GM19438 (cell line): ENCODE results near the gene RASGEF1C.

ENCODE experiments used
- ATAC-seq: cut with Tn5 transposase; IDR thresholded peaks from one replicate; pipeline ENCODE4 v1.9.1; 2021; ENCODE audit warnings: low read depth; ENCODE audit not compliant: unreplicated experiment

RASGEF1C gene

GRCh38 chr5:180088561-180088960 is 120.5 kb downstream of the RASGEF1C start:
- no peak for ATAC-seq

- ATAC-seq, result no peak
Measured at GRCh38 chr5:180086816-180087399, 122.1 kb downstream of the RASGEF1C start.

GRCh38 chr5:180085837-180086236 is 123.2 kb downstream of the RASGEF1C start:
- no peak for ATAC-seq

- no peak for ATAC-seq
Measured at GRCh38 chr5:180084638-180085561, 124.1 kb downstream of the RASGEF1C start.

GRCh38 chr5:180083529-180084060 is 125.4 kb downstream of the RASGEF1C start:
- ATAC-seq, result no peak

- no peak for ATAC-seq
Measured at GRCh38 chr5:180082633-180083420, 126.2 kb downstream of the RASGEF1C start.

- no peak for ATAC-seq
Measured at GRCh38 chr5:180081481-180081880, 127.5 kb downstream of the RASGEF1C start.

- no peak for ATAC-seq
Measured at GRCh38 chr5:180080486-180081280, 128.3 kb downstream of the RASGEF1C start.

- ATAC-seq, result no peak
Measured at GRCh38 chr5:180079702-180080466, 129.1 kb downstream of the RASGEF1C start.

- ATAC-seq, result no peak
Measured at GRCh38 chr5:180078348-180078747, 130.7 kb downstream of the RASGEF1C start.

GRCh38 chr5:180077594-180078284 is 131.3 kb downstream of the RASGEF1C start:
- no peak for ATAC-seq

GRCh38 chr5:180075703-180076102 is 133.3 kb downstream of the RASGEF1C start:
- no peak for ATAC-seq

GRCh38 chr5:180074462-180074861 is 134.5 kb downstream of the RASGEF1C start:
- no peak for ATAC-seq

- ATAC-seq, result no peak
Measured at GRCh38 chr5:180072556-180072955, 136.5 kb downstream of the RASGEF1C start.

- no peak for ATAC-seq
Measured at GRCh38 chr5:180072256-180072548, 136.8 kb downstream of the RASGEF1C start.

- no peak for ATAC-seq
Measured at GRCh38 chr5:180071531-180072255, 137.3 kb downstream of the RASGEF1C start, which contains the start of gene RNF130. Gene RNF130 (minus strand): TSS chr5:180071759. CDS start chr5:180071702, 57 bp downstream.

- ATAC-seq, result no peak
Measured at GRCh38 chr5:180070756-180071530, 138.1 kb downstream of the RASGEF1C start.
